Measurements from ENCODE around the gene ZBTB20.

Gene ZBTB20

GRCh38 chr3:114364806-114365654 lies 782.1 kb downstream of the ZBTB20 start:
- DNase-seq (ENCODE audit: low spot score): no peak

- no peak for DNase-seq (ENCODE audit: low spot score)
Measured at GRCh38 chr3:114363554-114364202, 783.4 kb downstream of the ZBTB20 start.

GRCh38 chr3:114362815-114363214 lies 784.3 kb downstream of the ZBTB20 start:
- peak; percentile 41 for DNase-seq (ENCODE audit: low spot score)

GRCh38 chr3:114361391-114361790 lies 785.7 kb downstream of the ZBTB20 start:
- DNase-seq (ENCODE audit: low spot score): no peak

- no peak for DNase-seq (ENCODE audit: low spot score)
Measured at GRCh38 chr3:114356525-114356924, 790.6 kb downstream of the ZBTB20 start.

- no peak for DNase-seq (ENCODE audit: low spot score)
Measured at GRCh38 chr3:114356066-114356465, 791.0 kb downstream of the ZBTB20 start.

GRCh38 chr3:114355653-114356052 lies 791.4 kb downstream of the ZBTB20 start:
- DNase-seq (ENCODE audit: low spot score): no peak

- no peak for DNase-seq (ENCODE audit: low spot score)
Measured at GRCh38 chr3:114351822-114352145, 795.3 kb downstream of the ZBTB20 start.

- DNase-seq (ENCODE audit: low spot score): no peak
Measured at GRCh38 chr3:114351123-114351821, 795.8 kb downstream of the ZBTB20 start.

- DNase-seq (ENCODE audit: low spot score): no peak
Measured at GRCh38 chr3:114350690-114351089, 796.4 kb downstream of the ZBTB20 start.

GRCh38 chr3:114350271-114350670 lies 796.8 kb downstream of the ZBTB20 start:
- DNase-seq (ENCODE audit: low spot score): no peak

- DNase-seq (ENCODE audit: low spot score): no peak
Measured at GRCh38 chr3:114344492-114344891, 802.6 kb downstream of the ZBTB20 start.

- DNase-seq (ENCODE audit: low spot score): no peak
Measured at GRCh38 chr3:114338651-114339357, 808.3 kb downstream of the ZBTB20 start.

GRCh38 chr3:114336857-114337256 lies 810.2 kb downstream of the ZBTB20 start:
- no peak for DNase-seq (ENCODE audit: low spot score)

GRCh38 chr3:114336122-114336697 lies 810.9 kb downstream of the ZBTB20 start:
- peak; percentile 13 for DNase-seq (ENCODE audit: low spot score)

- no peak for DNase-seq (ENCODE audit: low spot score)
Measured at GRCh38 chr3:114333923-114334240, 813.2 kb downstream of the ZBTB20 start.

GRCh38 chr3:114333180-114333922 lies 813.7 kb downstream of the ZBTB20 start:
- DNase-seq (ENCODE audit: low spot score): no peak

- peak; percentile 7 for DNase-seq (ENCODE audit: low spot score)
Measured at GRCh38 chr3:114332342-114333179, 814.5 kb downstream of the ZBTB20 start.

GRCh38 chr3:114331710-114332109 lies 815.4 kb downstream of the ZBTB20 start:
- no peak for DNase-seq (ENCODE audit: low spot score)

- DNase-seq (ENCODE audit: low spot score): no peak
Measured at GRCh38 chr3:114331007-114331406, 816.1 kb downstream of the ZBTB20 start.

GRCh38 chr3:114329823-114330222 lies 817.3 kb downstream of the ZBTB20 start:
- no peak for DNase-seq (ENCODE audit: low spot score)
